Endothelial cell (in vitro differentiated cells): ENCODE measurements around the gene CHCT1. TPM values are rescaled to one million over a fixed set of nuclear protein-coding genes. Genes with fewer than 3 reads are reported as not detected.

Experiments
- DNase-seq: peaks from one replicate; pipeline ENCODE4 v3.0.0; 2021; ENCODE audit warnings: low spot score
- H3K27ac Mint-ChIP-seq: one replicate; pipeline ENCODE4 v1.8.0; 2021; ENCODE audit warnings: mixed read lengths, inconsistent platforms; ENCODE audit not compliant: unreplicated experiment
- H3K27me3 Mint-ChIP-seq: one replicate; pipeline ENCODE4 v1.8.0; 2021; ENCODE audit warnings: mild to moderate bottlenecking, moderate library complexity, mixed read lengths, inconsistent platforms; ENCODE audit not compliant: unreplicated experiment
- H3K36me3 Mint-ChIP-seq: one replicate; pipeline ENCODE4 v1.8.0; 2021; ENCODE audit warnings: mild to moderate bottlenecking, low read depth, mixed read lengths, inconsistent platforms; ENCODE audit not compliant: unreplicated experiment
- H3K4me1 Mint-ChIP-seq: one replicate; pipeline ENCODE4 v1.8.0; 2021; ENCODE audit warnings: mild to moderate bottlenecking, mixed read lengths, inconsistent platforms; ENCODE audit not compliant: unreplicated experiment
- H3K4me3 Mint-ChIP-seq: one replicate; pipeline ENCODE4 v1.8.0; 2021; ENCODE audit warnings: mild to moderate bottlenecking, mixed read lengths, inconsistent platforms; ENCODE audit not compliant: unreplicated experiment
- H3K9me3 Mint-ChIP-seq: one replicate; pipeline ENCODE4 v1.8.0; 2021; ENCODE audit warnings: mixed read lengths, inconsistent platforms; ENCODE audit not compliant: unreplicated experiment
- total RNA-seq: library from RNA; stranded (reverse); fragmentation: NEBNext Ultra II Directional; extraction: Animal tissue kit (Norgen Biotek cat#: 25700); gene quantifications from one replicate; pipeline ENCODE4 v1.2.1, GENCODE V29; 2021; ENCODE audit not compliant: unreplicated experiment
- TF ChIP-seq, protein P1 (sequence below): fragments of 200-600 bp; sonication (generic); IDR thresholded peaks from one replicate; pipeline ENCODE4 v1.5.0; 2021; ENCODE audit warnings: antibody characterized with exemption; ENCODE audit not compliant: unreplicated experiment

The CHCT1 gene
- total RNA-seq, 1 donor from 2014 or later, result not detected

DNA sequence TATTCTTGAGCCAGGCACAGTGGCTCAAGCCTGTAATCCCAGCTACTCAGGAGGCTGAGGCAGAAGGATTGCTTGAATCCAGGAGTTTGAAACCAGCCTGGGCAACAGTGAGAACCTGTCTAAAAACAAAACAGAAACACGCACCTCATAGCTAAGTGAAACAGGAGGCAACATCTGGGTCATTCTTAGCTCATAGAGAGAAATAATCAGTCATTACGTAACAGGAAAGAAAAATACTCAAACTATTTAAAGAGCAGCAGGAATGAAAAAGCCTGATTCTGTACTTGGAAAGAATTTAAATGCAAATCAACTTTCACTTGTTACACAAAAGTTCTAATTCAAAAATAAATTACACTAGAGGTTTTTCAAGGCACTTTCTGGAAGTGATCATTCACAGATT, 17.2 kb downstream of the CHCT1 start:
- no peaks in the 10 kb centered on the region for H3K4me1 Mint-ChIP-seq
- no peak for DNase-seq
- no peak overlapping the region for H3K4me3 Mint-ChIP-seq
- TF ChIP-seq, protein P1, sequence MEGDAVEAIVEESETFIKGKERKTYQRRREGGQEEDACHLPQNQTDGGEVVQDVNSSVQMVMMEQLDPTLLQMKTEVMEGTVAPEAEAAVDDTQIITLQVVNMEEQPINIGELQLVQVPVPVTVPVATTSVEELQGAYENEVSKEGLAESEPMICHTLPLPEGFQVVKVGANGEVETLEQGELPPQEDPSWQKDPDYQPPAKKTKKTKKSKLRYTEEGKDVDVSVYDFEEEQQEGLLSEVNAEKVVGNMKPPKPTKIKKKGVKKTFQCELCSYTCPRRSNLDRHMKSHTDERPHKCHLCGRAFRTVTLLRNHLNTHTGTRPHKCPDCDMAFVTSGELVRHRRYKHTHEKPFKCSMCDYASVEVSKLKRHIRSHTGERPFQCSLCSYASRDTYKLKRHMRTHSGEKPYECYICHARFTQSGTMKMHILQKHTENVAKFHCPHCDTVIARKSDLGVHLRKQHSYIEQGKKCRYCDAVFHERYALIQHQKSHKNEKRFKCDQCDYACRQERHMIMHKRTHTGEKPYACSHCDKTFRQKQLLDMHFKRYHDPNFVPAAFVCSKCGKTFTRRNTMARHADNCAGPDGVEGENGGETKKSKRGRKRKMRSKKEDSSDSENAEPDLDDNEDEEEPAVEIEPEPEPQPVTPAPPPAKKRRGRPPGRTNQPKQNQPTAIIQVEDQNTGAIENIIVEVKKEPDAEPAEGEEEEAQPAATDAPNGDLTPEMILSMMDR, result no peak
- H3K27ac Mint-ChIP-seq, result no peak overlapping the region
- H3K27me3 Mint-ChIP-seq, result no peaks in the 10 kb centered on the region
- H3K36me3 Mint-ChIP-seq, result no peaks in the 10 kb centered on the region
- H3K9me3 Mint-ChIP-seq, result no peaks in the 10 kb centered on the region

DNA sequence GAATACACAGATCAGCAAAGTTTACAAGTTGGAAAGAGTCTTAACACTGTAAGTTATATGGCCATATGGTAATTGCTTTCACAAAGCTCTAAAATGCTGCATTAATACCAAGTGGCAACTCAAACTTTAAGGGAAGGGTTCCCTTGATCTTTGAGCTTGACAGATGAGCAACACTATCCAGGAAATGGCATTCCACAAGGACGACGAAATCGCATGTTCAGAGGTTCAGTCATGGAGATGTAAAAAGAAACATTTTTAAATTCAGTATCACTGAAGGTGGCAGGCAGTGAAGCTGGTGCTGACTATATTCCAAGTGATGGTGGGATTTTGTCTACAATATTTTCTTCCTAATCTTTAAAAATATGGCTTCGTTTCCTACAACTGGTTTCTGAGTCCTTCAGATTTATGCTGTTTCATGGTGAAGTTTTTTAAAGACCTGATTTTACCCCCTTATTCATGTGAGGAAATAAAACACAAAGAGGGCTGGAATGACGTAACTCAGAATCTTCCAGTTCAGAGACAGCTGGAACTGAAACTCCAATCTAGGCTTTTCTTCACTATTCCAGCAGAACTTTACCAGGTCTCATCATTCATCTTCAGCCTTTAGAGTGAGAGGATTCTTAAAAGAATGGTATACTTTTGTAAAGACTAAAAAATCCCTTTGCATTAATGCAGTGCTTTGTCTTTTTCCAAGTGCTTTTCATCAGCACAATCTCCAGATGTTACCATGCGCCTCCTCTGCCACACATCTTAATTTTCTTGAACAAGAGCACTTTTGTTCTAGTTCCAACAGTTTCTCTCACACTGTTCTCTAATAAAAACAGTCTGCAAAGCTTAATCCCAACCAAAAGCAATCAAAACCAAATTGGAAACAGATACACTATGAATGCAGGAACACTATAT, 20.2 kb downstream of the CHCT1 start:
- Mint-ChIP-seq H3K4me1 (no peaks in the 10 kb centered on the region), H3K9me3 (no peaks in the 10 kb centered on the region), H3K27ac (no peak overlapping the region), H3K27me3 (no peaks in the 10 kb centered on the region), H3K36me3 (peaks cover 7% of the 10 kb centered on the region), H3K4me3 (no peak overlapping the region)
- TF ChIP-seq, protein P1, result no peak
- DNase-seq, result no peak

DNA sequence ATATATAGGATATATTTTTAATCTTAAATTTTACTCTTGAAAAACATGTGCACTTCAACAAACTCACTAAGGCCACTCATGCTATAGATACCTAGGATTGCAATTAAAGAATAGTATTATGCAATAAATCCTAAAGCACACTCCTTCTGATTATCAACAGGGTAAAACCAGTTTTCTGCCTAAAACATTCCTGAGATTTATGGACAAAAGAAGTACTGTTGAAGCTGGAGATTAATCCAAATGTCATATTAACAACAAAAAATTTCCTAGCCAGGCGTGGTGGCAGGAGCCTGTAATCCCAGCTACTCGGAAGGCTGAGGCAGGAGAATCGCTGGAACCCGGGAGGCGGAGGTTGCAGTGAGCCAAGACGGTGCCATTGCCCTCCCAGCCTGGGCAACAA, 21.4 kb downstream of the CHCT1 start:
- Mint-ChIP-seq H3K4me3 (no peak overlapping the region), H3K4me1 (no peaks in the 10 kb centered on the region)
- TF ChIP-seq, protein P1, result no peak

DNA sequence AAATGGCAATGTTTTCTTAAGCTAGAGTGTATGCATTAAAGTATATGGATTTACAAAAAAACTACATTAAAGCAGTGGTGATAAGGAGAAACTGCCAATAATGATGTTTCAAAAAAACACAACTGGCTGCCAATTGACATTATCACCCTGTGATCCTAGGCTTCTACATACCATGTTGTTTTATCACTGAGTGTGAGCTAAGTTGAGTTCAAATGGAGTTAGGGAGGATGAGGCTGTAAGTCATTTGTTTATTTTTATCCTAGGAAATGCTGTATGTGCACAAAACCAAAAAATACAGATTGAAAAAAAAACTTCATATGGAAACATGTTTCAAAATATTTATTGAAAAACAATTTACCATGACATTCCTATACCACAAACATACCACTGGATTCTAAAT, 22.9 kb downstream of the CHCT1 start:
- no peak overlapping the region for H3K4me3 Mint-ChIP-seq
- no peak for DNase-seq
- TF ChIP-seq, protein P1, result no peak
- H3K27me3 Mint-ChIP-seq, result no peaks in the 10 kb centered on the region
- H3K9me3 Mint-ChIP-seq, result no peaks in the 10 kb centered on the region
- H3K36me3 Mint-ChIP-seq, result peaks cover 10% of the 10 kb centered on the region
- H3K27ac Mint-ChIP-seq, result no peak overlapping the region
- no peaks in the 10 kb centered on the region for H3K4me1 Mint-ChIP-seq

More for the DNA sequence above, 21.4 kb downstream of the CHCT1 start:
- no peaks in the 10 kb centered on the region for H3K9me3 Mint-ChIP-seq
- no peaks in the 10 kb centered on the region for H3K27me3 Mint-ChIP-seq
- H3K36me3 Mint-ChIP-seq, result peaks cover 10% of the 10 kb centered on the region
- H3K27ac Mint-ChIP-seq, result no peak overlapping the region
- no peak for DNase-seq

DNA sequence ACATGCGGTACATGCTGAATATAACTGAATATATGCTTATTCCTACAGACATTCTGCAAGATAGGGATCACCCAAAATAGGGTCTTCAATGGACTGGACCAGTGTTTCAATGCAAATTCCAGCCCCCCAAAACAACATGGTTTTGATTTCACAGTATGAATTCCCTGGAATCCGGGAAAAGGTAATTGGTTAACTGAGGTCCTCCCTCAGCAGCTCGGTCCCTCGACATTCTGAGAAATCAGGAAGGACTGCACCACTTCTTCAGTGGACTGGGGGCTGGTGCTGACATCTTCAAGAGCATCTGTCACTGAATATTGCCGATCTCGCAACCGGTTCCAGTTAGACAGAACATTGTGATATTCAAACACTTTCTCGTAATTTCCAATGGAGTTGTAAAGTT, 25.1 kb downstream of the CHCT1 start:
- peaks cover 15% of the 10 kb centered on the region for H3K36me3 Mint-ChIP-seq

More for the DNA sequence above, 25.1 kb downstream of the CHCT1 start:
- no peaks in the 10 kb centered on the region for H3K4me1 Mint-ChIP-seq
- no peaks in the 10 kb centered on the region for H3K27me3 Mint-ChIP-seq
- no peaks in the 10 kb centered on the region for H3K9me3 Mint-ChIP-seq
- no peak overlapping the region for H3K4me3 Mint-ChIP-seq
- TF ChIP-seq, protein P1, result no peak
- DNase-seq, result no peak
- H3K27ac Mint-ChIP-seq, result no peak overlapping the region
